Fibroblast of lung (primary cell): Measurements from ENCODE around the gene NEB. TPM values are rescaled to one million over a fixed set of nuclear protein-coding genes. Genes with fewer than 3 reads are reported as not detected.

Experiments
- DNase-seq, 2 donors: peaks; one replicate each; pipeline versions ENCODE4 v3.0.0 to v3.0.0-alpha.2; 2010; ENCODE audit warnings: low read depth in 2 of 2
- H2AFZ ChIP-seq: 2 replicates; pipeline ENCODE4 v1.5.1; 2012; ENCODE audit warnings: low read length, control low read depth, inconsistent platforms
- H3K27ac ChIP-seq: 2 replicates; pipeline ENCODE4 v1.5.1; 2011; ENCODE audit warnings: low read length, control low read depth; ENCODE audit not compliant: insufficient read depth
- H3K27me3 ChIP-seq: 2 replicates; pipeline ENCODE4 v1.5.1; 2011; ENCODE audit warnings: mild to moderate bottlenecking, low read length; ENCODE audit not compliant: control insufficient read depth, insufficient read depth
- H3K36me3 ChIP-seq: 2 replicates; pipeline ENCODE4 v1.5.1; 2011; ENCODE audit warnings: low read length; ENCODE audit not compliant: control insufficient read depth, insufficient read depth
- H3K4me1 ChIP-seq: 2 replicates; pipeline ENCODE4 v1.5.1; 2011; ENCODE audit warnings: low read length; ENCODE audit not compliant: control insufficient read depth, insufficient read depth; ENCODE audit errors: extremely low read depth
- H3K4me2 ChIP-seq: 2 replicates; pipeline ENCODE4 v1.5.1; 2011; ENCODE audit warnings: low read length, control low read depth; ENCODE audit not compliant: insufficient read depth; ENCODE audit errors: extremely low read depth
- H3K4me3 ChIP-seq, 4 experiments: fragments of 200-600 bp in 1 of 4; sonication (generic) in 1 of 4; replicated peaks in 1 of 4; 2 replicates each; pipeline ENCODE4 v1.5.1; 2011 to 2016; ENCODE audit warnings: low read length in 4 of 4, low read depth in 3 of 4, mild to moderate bottlenecking in 3 of 4, control low read depth in 2 of 4, inconsistent platforms in 1 of 4, mixed read lengths in 1 of 4; ENCODE audit not compliant: insufficient read depth in 1 of 4; ENCODE audit errors: control extremely low read depth in 1 of 4
- H3K79me2 ChIP-seq: 2 replicates; pipeline ENCODE4 v1.5.1; 2012; ENCODE audit warnings: mild to moderate bottlenecking, low read length, inconsistent platforms; ENCODE audit not compliant: control insufficient read depth, insufficient read depth
- H3K9ac ChIP-seq: 2 replicates; pipeline ENCODE4 v1.5.1; 2011; ENCODE audit warnings: mild to moderate bottlenecking, low read length, control low read depth; ENCODE audit not compliant: insufficient read depth
- H3K9me3 ChIP-seq: 2 replicates; pipeline ENCODE4 v1.5.1; 2012; ENCODE audit warnings: low read depth, low read length; ENCODE audit not compliant: control insufficient read depth, insufficient read depth
- H4K20me1 ChIP-seq: 2 replicates; pipeline ENCODE4 v1.5.1; 2011; ENCODE audit warnings: low read length; ENCODE audit not compliant: control insufficient read depth, insufficient read depth; ENCODE audit errors: extremely low read depth
- CTCF ChIP-seq, 2 donors: IDR thresholded peaks in 1 of 2; conservative IDR thresholded peaks in 1 of 2; 1 replicate in 1 of 2; 2 replicates in 1 of 2; pipeline ENCODE4 v1.5.1; 2011 to 2012; ENCODE audit warnings: low read length in 2 of 2, control low read depth in 1 of 2, inconsistent platforms in 1 of 2, low read depth in 1 of 2, mild to moderate bottlenecking in 1 of 2
- EZH2 ChIP-seq: IDR thresholded peaks from 2 replicates; pipeline ENCODE4 v1.5.1; 2012; ENCODE audit warnings: low read length, control low read depth, mild to moderate bottlenecking; ENCODE audit errors: missing control alignments
- polyA plus RNA-seq, 2 donors: library from polyadenylated mRNA; depleted of rRNA in 1 of 2; stranded (reverse) in 1 of 2; unstranded in 1 of 2; fragments of >200 nt; gene quantifications; 2 replicates each; pipeline ENCODE4 v1.2.1, GENCODE V29; 2011 to 2012; ENCODE audit warnings: missing spikeins in 1 of 2
- total RNA-seq: library from RNA; depleted of rRNA; stranded (reverse); fragments of >200 nt; gene quantifications from 2 replicates; pipeline ENCODE4 v1.2.1, GENCODE V29; 2014

The NEB gene
- total and polyA plus RNA-seq, 2 donors (not counting 1 experiment from before 2014, with no cell fraction given) = 0.17 to 0.26 TPM

- no peaks in the 10 kb centered on the region for H3K36me3 ChIP-seq
- no peak for DNase-seq
- TF ChIP-seq CTCF (conservative IDR thresholded peaks at IDR 0.05 in 1 of 2, IDR thresholded peaks at IDR 0.05 in 1 of 2; ENCODE audit: low read depth in 1 of 2, low read length in 2 of 2) (no peak), EZH2 (no peak)
These were observed 157.2 kb downstream of the NEB start for GRCh38 chr2:151577116-151577515.

GRCh38 chr2:151576080-151576479, 158.2 kb downstream of the NEB start:
- H3K27ac ChIP-seq = no peak overlapping the region
- no peak overlapping the region for H2AFZ ChIP-seq
- H3K27me3 ChIP-seq = no peaks in the 10 kb centered on the region
- no peaks in the 10 kb centered on the region for H3K79me2 ChIP-seq
- TF ChIP-seq EZH2 (no peak), CTCF (conservative IDR thresholded peaks at IDR 0.05 in 1 of 2, IDR thresholded peaks at IDR 0.05 in 1 of 2; ENCODE audit: low read depth in 1 of 2, low read length in 2 of 2) (no peak)
- DNase-seq = no peak
- no peak overlapping the region for H3K9ac ChIP-seq
- H3K36me3 ChIP-seq = no peaks in the 10 kb centered on the region
- H3K4me3 ChIP-seq = no peak overlapping the region
- no peak overlapping the region for H3K4me2 ChIP-seq
- H3K4me1 ChIP-seq = no peaks in the 10 kb centered on the region
- no peaks in the 10 kb centered on the region for H3K9me3 ChIP-seq
- H4K20me1 ChIP-seq = no peaks in the 10 kb centered on the region

More at GRCh38 chr2:151577116-151577515, 157.2 kb downstream of the NEB start:
- Histone ChIP-seq H3K4me2 (no peak overlapping the region), H3K79me2 (no peaks in the 10 kb centered on the region), H3K4me1 (no peaks in the 10 kb centered on the region), H3K9me3 (no peaks in the 10 kb centered on the region), H3K4me3 (no peak overlapping the region), H3K27me3 (no peaks in the 10 kb centered on the region), H2AFZ (no peak overlapping the region), H4K20me1 (no peaks in the 10 kb centered on the region), H3K27ac (no peak overlapping the region), H3K9ac (no peak overlapping the region)

GRCh38 chr2:151575338-151575737, 158.9 kb downstream of the NEB start:
- DNase-seq = peak in 1 of 2 donors; percentile 68
- H3K36me3 ChIP-seq = no peaks in the 10 kb centered on the region

More at GRCh38 chr2:151575338-151575737, 158.9 kb downstream of the NEB start:
- Histone ChIP-seq H3K27me3 (no peaks in the 10 kb centered on the region), H3K4me1 (no peaks in the 10 kb centered on the region), H3K9me3 (no peaks in the 10 kb centered on the region), H3K79me2 (no peaks in the 10 kb centered on the region), H4K20me1 (no peaks in the 10 kb centered on the region), H2AFZ (no peak overlapping the region), H3K9ac (no peak overlapping the region), H3K4me2 (no peak overlapping the region), H3K4me3 (no peak overlapping the region), H3K27ac (no peak overlapping the region)
- TF ChIP-seq CTCF (conservative IDR thresholded peaks at IDR 0.05 in 1 of 2, IDR thresholded peaks at IDR 0.05 in 1 of 2; ENCODE audit: low read depth in 1 of 2, low read length in 2 of 2) (no peak), EZH2 (no peak)
